SK-MEL-5 (cell line): ENCODE measurements around the gene ARID5A. TPM values are rescaled to one million over a fixed set of nuclear protein-coding genes. Genes with fewer than 3 reads are reported as not detected.
"Not testable (repeated sequence)": the region's sequence is repeated elsewhere in the genome, so short reads cannot be mapped to it uniquely, and the experiment has no call there.

Experiments
- DNase-seq: peaks from one replicate; pipeline ENCODE4 v3.0.0-alpha.2; 2016; ENCODE audit warnings: low read depth, low spot score
- in situ Hi-C: cut with HindIII; loops from 2 replicates; pipeline ENCODE4 v1.10.0; 2016; ENCODE audit warnings: low sequenced_read_pairs, high pct_unique_total_duplicates, low pct_unique_long_range_greater_than_20kb
- total RNA-seq: library from RNA; depleted of rRNA; stranded (reverse); fragments of >200 nt; shearing (Covaris generic); gene quantifications from 2 replicates; pipeline ENCODE4 v1.2.3, GENCODE V29; 2014

Gene ARID5A
- total RNA-seq, 1 experiment from 2014 or later, result 3.6 TPM

DNA sequence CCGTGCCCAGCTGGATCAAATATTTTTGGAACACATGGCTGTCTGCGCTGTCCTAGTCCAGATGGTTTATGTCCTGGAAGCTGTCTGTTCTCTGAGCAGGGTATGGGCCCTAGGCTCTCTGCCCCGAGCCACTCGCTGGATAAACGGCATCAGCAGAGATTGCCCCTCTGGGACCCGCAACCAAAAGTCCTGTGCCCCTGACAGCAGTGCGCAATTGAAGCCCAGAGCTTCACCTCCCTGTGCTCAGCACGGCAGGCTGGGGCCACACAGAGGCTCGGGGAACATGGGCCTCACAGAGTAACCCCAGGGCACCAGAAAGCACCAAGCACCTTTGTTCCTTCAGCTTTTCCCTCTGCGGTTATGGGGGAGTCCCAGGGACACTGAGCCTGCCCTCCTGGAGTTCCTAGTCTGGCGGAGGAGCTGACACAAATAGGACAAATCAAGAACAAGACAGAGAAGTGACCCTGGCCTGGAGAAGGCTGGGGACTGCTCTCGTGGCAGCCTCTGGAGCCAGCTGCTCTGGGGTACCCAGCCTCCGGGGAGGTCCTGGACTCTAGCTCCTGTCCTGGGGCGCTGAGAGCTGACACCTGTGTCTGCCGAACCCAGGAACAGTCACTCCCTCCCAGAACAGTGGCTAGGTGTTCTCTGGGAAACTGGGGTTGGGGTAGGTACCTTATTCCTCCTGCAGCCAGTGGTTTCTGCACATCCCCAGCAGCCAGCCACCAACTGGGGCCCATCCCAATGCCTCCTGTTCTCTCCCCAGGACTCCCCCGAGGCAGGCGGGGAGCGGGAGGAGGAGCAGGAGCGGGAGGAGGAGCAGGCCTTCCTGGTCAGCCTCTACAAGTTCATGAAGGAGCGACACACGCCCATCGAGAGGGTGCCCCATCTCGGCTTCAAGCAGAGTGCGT lies 12.3 kb downstream of the ARID5A start:
- in situ Hi-C loops, result loop anchor here (25.0 kb wide), 1 partner anchor 112 kb away; no protein-coding TSS in a partner anchor
- no peak for DNase-seq

GRCh38 chr2:96549466-96549785 lies 12.9 kb downstream of the ARID5A start:
- DNase-seq, result no peak
- in situ Hi-C loops, result loop anchor here (25.0 kb wide), 1 partner anchor 112 kb away; no protein-coding TSS in a partner anchor

DNA sequence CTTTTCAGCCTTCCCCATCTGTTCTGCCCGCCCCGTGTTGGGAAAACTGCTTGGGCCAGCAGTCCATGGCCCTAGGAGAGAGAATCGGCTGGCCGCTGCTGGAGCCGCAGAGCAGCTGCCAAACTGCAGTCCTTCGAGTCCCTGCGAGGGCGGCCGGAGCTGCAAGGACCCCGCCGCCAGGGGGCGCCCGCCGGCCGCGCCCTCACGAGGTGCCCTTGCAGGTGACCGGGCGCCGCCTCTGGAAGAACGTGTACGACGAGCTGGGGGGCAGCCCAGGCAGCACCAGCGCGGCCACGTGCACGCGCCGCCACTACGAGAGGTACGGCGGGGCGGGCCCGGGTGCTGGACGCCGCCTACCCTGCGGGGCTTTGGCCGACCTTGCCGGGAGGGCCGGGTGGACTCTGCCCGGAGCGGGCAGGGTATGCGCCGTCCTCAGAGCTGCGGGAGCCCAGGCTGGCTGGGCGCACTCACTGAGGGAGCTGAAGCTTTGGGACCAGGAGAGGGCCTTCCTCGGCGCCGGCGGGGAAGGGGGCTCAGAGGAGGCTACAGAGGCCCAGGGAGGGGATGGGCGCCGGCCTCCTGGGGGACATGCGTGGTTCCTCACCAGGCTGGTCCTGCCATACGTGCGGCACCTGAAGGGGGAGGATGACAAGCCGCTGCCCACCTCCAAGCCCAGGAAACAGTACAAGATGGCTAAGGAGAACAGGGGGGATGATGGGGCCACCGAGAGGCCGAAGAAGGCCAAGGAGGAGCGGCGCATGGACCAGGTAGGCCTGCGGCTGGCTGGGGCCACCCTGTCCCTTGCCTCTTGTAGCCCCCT lies 13.6 kb downstream of the ARID5A start:
- DNase-seq, result peak; percentile 37
- in situ Hi-C loops, result loop anchor here (25.0 kb wide), 1 partner anchor 113 kb away; no protein-coding TSS in a partner anchor

GRCh38 chr2:96550787-96551604 lies 14.4 kb downstream of the ARID5A start:
- in situ Hi-C loops, result no loop called here
- DNase-seq, result no peak

- no peak for DNase-seq
- in situ Hi-C loops, result no loop called here
These were observed 15.2 kb downstream of the ARID5A start for GRCh38 chr2:96551605-96552314.

DNA sequence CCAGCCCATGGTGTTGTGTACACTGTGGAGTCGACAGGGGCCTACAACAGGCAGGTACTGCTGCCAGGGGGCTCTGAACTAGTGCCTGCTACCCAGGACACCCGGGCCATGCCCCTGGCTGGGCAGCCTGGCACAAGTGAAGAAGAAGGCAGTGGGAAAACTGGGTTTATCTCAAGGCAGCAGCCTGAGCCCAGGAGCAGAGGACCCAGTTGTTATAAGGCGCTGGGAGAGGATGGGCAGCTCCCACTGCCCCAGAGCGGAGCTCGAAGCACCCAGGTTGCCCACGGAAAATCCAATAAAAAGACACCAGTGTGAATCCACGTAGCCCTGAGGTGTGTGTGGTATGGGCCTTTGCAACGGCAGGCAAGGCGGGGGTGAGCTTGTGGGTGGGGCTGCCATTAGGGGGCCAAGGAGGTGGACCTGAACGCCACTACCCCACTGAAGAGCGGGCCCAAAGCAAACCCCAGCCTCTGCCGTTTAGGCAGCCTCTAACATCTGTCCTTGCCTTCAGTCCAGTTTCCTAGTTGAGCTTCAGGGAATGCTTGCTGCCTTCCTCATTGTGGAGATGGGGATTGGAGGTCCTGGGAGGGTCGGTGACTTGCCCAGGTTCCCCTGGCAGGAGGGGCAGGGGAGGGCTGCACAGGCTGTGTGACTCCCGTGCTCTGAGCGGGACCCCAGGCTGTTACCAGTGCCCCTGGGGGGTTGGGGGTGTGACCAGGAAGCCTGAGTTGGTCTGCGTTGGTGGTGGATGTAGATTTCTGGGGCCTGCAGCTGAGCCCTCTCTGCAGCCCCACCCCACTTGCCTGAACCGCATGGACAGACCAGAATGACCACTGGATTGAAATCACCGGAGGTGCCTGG lies 16.0 kb downstream of the ARID5A start:
- in situ Hi-C loops, result no loop called here
- DNase-seq, result no peak

GRCh38 chr2:96553176-96553956 lies 16.8 kb downstream of the ARID5A start:
- no peak for DNase-seq
- in situ Hi-C loops, result no loop called here

GRCh38 chr2:96553957-96554292 lies 17.4 kb downstream of the ARID5A start:
- in situ Hi-C loops, DNase-seq: not testable (repeated sequence)

DNA sequence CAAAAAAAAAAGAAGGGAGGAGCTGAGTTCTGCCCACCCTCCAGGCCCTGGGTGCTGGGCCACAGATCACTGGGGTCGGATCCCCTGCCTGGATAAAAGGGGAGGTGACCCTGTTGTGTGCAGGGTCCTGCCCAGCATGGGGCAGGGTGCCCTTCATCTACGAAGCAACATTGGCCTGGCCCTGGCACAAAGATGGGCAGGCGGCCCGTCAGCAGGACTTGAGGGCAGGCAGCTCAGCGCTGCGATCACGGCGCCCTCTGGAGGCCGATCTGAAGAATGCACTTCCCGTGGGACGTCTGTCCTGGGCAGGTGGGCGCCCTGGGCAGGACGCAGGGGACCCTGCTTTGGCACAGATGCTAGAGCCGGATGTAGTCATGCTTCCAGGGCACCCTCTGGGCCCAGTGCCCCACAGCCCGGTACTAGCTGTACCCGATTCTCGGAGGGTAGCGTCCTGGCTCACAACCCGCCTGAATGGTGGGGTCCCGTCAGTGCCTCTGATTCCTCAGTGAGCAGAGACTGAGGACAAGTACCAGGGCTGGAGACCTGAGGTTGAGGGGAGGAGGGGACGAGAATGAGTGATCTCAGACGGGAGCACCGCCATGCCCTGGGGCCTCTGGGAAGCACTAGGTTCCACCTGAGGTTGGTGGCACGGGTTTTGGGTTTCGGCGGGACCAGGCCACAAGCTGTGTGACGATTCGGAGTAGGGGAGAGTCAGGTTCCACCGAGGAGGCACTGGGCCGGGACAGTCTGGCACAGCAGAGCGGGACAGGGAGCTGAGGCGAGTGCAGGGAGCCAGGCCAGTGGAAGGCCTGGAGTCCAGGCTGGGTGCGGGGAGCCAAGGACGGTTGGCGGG lies 18.0 kb downstream of the ARID5A start:
- DNase-seq, result peak; percentile 64
- in situ Hi-C loops, result no loop called here

DNA sequence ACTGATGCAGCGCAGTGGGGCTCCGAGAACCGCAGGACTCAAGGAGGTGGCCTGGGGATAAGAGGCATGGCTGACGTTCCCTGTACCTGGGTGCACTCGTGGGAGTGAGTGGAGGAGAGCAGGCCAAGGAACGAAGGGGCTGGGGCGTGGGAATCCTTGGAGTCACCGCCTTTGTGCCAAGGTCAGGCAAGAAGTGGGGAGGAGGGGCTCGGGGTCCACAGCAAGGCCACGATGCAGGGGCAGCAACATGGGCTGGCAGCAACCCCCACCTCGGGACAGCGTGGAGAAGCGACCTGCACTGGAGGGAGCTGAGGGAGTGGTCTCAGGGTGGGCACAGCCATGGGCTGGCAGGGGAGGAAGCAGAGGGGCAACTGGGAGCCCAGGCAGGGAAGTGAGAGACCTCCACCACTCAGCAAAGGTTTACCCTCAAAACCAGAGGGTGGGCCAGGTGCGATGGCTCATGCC lies 18.6 kb downstream of the ARID5A start:
- in situ Hi-C loops, result no loop called here
- no peak for DNase-seq

DNA sequence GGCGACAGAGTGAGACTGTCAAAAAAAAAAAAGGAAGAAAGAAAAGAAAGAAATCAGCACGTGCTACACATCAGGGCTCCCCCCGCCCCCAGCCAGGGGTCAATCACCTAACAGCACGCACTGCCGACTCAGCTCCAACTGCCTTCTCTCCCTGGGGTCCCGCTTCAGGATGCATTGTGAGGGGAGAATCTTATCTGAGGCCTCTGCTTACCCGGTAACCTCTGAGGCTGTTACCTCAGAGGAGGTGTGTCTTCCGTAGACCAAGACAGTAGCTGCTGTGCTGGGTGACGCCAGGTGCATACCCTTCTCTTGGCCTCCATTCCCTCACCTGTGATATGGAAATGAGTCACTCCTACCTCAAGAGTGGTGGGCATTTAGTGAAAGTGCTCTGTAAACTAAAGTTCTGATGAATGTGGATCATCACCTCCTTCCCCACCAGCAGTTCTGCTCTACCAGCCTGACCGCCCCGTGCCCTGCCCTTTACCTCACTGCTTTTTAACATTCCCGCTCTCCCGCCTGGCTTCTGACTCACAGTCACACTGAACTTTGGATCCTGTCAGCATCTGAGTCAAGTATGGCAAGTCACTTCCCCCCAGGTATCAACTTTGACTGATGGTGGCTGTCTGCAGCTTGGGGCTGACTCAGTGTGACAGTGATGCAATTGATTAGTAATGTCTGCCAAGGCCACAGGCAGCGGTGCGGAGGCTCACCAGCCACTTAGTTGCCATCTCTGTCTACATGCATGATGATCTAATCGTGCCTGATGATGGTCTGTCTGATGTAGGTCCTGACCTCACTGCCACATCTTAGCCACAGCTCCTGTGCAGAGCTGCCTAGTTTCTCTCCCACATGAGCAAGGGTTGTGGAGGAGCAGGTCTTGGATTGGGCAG lies 20.1 kb downstream of the ARID5A start:
- no peak for DNase-seq
- in situ Hi-C loops, result no loop called here

DNA sequence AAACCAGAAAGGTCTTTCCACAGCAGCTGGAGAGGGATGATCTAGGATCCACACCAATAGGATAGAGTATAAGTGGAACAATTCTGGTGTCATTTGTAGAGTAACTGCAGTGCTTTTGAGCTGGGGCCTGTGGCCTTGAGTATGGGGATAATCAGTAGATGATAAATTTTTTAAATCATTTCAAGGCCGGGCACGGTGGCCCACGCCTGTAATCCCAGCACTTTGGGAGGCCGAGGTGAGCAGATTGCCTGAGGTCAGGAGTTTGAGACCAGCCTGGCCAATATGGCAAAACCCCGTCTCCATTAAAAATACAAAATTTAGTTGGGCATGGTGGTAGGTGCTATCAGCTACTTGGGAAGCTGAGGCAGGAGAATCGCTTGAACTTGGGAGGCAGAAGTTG lies 20.9 kb downstream of the ARID5A start:
- DNase-seq, in situ Hi-C loops: not testable (repeated sequence)

DNA sequence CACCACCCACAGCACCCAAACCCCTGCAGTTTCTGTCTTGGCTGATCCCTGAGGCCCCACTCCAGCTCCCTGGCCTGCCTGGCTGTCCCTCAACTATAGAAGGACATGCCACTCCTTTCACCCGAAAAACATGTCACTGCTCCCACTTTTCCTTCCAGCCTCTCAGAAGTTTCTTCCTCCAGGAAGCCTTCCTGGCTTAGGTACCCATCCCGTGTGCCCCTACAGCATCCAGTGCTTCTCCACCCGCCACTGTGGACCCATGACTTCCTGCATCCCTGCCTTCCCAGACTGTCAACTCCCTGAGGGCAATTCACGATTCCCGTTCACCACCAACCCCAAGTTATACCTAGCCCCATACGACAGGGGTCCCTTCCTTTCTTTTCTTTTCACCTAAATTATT lies 21.5 kb downstream of the ARID5A start:
- DNase-seq, result no peak
- in situ Hi-C loops, result no loop called here

DNA sequence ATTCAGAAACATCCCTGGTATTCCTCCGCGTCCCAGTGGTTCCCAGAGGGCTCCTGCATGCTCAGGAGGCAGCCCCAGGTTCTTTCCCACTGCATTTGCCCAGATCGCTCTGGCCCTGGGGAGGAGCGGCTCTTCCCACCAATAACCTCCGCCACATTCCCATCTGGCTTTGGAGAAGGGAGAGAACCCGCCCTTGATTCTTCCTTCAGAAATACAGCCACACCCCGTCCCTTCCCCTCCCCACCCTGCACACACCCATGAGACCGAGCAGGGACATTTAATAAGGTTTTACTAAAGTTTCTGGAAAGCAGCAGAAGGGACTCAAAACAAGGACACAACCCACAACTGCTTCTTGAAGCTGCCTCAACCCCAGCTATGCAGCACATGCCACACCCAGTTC lies 21.9 kb downstream of the ARID5A start:
- in situ Hi-C loops, result no loop called here
- no peak for DNase-seq
